ENCODE results near the gene TMEM38A.
"Not testable (repeated sequence)": the region's sequence is repeated elsewhere in the genome, so short reads cannot be mapped to it uniquely, and the experiment has no call there.

The TMEM38A gene

DNA sequence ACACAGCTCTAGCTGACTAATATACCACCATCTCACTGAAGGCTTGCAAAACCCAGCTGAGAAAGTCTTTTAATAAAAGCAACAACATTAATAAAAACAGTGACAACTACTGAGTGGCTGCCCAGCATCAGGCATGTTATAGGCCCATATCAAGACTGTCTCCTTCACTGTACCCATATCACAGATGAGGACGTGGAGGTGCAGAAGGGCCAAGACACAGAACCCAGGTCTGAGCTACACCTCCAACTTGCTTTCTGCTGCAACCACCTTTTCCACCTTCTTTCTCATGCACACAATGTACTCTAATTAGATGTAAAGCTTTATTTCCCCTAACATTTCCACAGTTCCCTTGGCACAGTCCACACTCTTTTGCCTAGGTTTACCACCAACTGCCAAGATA is 22.3 kb upstream of the TMEM38A start:
- DNase-seq (ENCODE audit: low read depth) = no peak

DNA sequence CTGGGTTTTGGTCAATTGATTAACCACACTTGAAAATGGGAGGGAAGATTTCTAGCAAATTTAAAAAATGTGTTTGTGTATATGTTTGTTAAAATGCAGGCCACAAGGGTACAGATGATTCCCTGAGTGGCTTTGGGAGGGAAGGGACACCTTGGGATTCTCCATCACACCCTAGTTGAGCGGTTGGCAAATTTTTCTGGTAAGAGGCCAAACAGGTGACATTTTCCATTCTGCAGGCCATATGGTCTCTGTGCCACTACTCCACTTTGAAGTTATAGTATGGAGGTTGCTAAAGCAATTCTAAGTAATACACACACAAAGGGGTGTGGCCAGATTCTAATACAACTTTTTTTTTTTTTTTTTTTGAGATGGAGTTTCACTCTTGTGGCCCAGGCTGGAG is 20.0 kb upstream of the TMEM38A start:
- no peak for DNase-seq (ENCODE audit: low read depth)

DNA sequence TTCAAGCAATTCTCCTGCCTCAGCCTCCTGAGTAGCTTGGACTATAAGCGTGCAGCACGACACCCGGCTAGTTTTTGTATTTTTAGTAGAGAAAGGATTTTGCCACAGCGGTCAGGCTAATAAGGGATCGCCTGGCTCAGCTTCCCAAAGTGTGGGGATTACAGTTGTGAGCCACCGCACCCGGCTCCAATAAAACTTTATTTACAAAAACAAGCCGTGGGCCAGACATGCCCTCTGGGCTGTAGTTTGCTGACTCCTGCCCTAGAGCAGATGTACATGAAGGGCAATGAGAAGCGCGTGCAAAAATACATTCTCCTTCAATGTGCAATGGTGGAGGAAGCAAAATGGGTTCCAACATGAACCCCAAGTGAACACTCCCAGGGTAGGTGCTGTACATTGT is 19.2 kb upstream of the TMEM38A start:
- DNase-seq (ENCODE audit: low read depth) = no peak

DNA sequence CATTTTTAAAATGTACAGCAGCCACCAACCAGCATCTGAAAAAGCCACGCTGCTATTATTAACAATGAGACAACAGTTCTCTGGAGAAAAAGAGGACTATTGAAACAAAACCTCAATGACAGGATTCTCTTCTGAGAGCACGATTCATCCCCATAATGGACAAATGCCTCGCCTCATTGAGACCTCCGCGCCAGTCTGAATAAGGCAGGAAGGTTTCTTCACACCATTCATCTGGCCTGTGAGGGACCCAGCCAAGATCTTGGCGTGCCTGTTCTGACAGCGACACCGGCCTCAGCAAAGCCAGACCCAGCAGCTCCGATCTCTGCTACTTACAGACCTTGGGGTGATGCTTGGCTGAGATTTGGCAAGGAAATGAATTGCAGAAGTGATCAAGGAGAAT is 15.8 kb upstream of the TMEM38A start:
- no peak for DNase-seq (ENCODE audit: low read depth)

DNA sequence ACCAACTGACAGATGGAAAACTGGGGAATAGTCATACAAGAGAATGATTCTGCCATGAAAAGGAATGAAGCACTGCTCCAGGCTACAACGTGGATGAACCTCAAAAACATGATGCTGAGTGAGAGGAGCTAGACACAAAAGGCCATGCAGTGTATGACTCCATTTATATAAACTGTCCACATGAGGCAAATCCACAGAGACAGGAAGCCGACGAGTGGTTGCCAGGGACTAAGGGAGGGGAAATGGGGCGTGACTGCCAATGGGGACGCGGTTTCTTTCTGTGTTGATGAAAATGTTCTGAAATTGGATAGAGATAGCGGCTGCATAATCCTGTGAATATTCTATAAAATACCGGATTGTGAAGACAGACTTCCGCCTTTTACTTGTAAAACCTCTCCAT is 11.2 kb upstream of the TMEM38A start:
- no peak for DNase-seq (ENCODE audit: low read depth)

DNA sequence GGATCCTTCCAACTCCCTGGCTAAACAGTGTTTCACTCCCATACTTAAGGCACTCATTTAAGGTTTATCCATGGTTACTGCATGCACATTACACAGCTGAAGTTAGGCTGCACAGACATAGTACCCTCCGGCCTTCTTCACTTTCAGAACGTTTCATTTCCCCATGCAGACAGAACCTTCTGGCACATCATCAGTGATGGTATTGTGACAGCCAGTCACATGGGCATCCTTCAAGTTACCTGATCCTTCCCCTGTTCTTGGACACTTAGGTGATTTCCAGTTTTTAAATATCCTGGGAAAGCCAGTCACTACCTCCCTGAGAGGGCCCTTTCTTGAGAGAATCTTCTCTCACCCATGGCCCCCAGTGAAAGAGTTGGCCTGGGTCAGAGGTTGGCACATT is 10.1 kb upstream of the TMEM38A start:
- no peak for DNase-seq (ENCODE audit: low read depth)

DNA sequence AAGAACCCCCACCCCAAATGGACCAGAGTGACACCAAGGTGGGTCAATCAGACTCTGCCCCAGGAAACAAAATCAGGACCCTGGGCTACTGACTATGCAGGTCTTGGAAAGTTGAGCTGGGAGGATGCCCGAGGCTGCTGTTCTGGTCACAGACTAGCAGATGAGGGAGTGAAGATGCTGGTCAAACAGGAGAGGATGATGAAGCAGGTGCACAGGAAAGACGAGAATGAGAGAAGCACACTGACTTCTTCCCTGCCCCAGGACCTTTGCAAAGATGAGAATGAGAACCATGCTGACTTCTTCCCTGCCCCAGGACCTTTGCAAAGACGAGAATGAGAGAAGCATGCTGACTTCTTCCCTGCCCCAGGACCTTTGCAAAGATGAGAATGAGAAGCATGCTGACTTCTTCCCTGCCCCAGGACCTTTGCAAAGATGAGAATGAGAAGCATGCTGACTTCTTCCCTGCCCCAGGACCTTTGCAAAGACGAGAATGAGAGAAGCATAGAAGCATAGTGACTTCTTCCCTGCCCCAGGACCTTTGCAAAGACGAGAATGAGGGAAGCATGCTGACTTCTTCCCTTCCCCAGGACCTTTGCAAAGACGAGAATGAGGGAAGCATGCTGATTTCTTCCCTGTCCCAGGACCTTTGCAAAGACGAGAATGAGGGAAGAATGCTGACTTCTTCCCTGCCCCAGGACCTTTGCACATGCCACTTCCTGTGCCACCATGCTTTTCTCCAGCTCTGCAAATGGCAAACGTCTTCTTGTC is 9.3 kb upstream of the TMEM38A start:
- not testable (repeated sequence) for DNase-seq (ENCODE audit: low read depth)

DNA sequence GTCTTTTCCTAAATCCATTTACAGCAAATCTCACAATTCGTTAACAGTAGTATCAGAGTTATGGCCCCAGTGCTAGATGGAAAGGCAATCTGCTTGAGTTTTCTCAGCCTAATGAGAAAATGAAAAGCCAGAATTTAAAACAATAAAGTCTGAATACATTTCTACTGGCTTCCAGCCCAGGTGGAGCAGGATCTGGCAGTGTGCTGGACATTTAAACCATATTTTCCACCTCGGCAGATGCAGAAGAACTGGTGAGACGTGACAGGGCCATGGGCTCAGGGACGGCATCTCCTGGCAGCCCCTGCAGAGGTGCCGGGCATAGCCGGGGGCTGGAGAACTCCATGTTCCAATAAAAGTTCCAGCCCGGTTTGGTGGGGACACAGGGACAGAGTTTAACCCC is 8.1 kb upstream of the TMEM38A start:
- no peak for DNase-seq (ENCODE audit: low read depth)

DNA sequence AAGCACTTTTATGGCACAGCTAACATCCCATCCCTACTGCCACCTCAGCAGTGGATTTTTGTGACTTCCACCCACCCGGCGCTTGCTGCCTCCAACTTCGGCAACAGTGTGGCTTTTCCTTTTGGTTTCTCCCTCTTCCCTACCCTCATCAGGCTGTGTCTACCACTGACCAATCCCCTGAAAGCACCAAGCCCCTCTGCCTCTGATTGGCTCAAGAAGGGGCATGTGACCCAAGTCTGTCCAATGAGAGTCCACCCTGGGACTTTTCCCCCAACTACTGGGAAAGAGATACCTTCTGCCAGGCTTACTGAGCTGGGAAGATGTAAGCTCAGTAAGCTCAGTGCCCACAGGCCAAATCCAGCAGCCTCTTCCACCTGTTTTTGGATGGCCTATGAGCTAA is 6.8 kb upstream of the TMEM38A start:
- no peak for DNase-seq (ENCODE audit: low read depth)

DNA sequence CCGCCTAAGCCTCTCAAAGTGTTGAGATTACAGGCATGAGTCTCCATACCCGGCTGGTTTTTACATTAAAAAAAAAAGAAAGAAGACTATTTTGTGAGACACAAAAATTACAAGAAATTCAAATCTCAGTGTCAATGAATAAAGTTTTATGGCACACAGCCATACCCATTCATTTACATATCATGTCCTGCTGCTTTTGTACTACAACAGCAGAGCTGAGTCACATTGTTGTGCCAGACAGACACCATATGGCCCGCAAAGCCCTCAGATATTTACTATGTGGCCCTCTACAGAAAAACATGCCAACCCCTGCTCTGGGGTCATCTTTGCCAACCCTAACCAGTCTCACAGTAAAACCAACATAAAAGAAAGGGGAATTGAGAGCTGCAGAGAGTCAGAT is 6.3 kb upstream of the TMEM38A start:
- no peak for DNase-seq (ENCODE audit: low read depth)

DNA sequence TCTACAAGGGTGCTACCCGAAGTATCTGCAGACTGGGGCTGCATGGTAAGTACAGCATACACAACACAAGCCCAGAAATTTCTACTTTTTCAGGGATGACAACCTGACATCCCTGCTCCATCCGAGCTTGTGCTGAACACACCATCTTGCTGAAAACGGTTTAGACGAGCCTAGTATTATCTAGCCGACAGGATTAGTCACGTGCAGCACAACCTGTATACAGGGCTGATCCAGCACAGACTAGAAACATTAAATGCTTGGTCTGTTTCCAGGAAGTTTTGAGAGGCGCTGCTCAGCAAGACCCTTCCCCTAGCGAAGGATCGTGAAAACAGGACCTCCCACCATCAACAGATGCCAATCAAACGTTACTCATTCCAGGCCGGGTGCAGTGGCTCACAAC is 5.2 kb upstream of the TMEM38A start:
- DNase-seq (ENCODE audit: low read depth) = no peak

DNA sequence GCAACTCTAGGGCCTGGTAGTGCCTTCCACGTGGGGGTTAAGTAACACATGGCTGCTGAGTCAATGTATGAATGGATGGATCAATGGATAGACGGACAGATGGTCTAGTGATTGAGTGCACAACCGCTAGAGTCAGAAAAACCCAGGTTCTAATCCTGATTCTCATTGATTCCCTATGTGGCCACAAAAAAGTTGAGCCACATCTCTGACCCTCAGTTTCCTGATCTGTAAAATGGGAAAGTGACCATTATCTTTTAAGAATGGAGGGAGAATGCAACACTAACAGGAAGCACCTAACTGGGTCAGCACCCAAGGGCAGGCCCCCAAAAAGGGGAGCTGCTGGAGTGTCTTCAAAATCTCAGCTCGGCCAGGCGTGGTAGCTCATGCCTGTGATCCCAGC is 3.6 kb upstream of the TMEM38A start:
- DNase-seq (ENCODE audit: low read depth) = no peak

DNA sequence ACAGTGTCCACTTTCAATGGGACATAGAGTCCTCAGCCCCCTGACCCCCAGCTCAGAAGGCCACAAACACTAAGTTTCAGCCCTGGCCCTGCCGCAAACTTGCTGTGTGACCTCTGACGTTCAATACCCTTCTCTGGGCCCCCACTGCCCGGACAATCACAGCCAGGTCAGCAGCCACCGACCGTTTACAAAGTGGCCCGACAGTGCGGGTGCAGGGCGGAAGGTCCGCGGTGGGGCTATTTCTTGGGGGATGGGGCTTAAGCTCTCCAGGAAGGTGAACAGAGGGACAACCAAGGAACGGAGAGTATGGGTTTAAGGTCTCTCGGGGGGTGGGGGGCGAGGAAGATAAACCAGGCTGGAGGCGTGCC is 1.5 kb upstream of the TMEM38A start:
- DNase-seq (ENCODE audit: low read depth) = no peak

DNA sequence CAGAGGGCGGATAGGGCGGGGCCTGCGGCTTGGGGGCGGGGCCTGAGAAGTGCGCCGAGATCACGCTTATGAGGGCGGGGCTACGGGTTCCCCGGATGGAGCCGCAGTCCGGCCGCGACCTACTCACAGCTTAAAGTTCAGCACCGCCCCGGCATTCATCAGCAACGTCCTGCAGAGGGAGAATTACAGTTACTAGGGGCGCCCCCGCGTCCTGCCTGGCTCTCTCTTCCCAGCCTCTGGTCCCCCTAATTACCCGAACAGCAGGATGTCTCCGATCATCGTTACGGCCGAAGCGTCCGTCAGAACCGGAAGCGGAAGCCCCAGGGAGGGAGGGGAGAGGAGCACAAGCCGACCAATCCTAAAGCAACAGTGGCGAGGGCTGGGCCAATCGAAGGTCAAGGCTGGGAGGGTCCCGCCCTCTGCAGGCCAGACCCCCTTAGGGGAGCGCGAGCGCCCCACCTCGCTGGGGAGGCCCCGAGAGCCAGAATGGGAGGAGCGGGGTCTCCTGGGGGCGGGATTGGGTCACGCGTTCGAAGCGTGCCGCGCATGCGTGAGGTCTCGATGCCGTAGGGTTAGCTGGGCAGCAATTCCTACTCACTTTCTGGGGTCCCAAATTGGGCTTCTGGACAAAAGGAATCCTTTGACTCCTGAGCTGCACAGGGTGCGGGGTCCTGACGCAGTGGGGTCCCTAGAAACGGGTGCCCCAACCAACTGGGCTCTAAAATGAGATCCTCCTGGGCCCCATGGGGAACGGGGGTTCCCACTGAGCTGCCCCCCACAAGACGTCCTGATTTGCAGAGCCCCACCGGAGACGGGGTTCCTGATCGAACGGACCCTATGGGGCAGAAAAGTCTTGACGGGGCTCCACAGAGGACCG is 869 bp upstream of the TMEM38A start, which contains the start of gene SMIM7:
Gene SMIM7, minus strand, starts transcription at position 313 of the 877 bp plus-strand sequence. Its CDS starts 34 bp downstream, at position 279.
- peak; percentile 97 for DNase-seq (ENCODE audit: low read depth)

DNA sequence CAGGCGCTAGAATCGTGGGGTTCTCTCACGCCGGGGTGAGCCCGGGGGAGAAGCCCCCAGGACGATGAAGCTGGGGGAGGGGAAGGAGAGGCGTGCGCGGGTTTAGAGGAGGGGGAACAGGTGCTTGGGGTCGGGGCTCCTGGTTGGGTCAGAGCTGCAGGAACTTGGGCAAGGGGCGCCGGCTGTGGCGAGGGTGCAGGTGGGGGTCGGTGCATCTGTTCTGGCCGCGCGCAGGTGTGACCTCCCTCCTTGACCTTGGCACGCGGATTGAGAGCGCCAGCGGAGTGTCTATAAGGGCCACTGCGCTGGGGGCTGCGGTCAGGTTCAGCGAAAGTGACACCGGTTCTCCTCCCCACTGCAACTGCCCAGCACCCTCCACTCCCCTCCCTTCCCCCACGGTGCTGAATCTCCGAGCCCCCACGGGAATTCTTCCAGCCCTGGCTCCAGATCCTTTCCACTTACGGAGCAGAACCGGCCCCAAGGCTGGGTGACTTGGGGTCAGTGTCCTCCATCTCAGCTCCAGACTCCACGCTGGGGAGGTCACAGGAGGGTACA is 618 bp downstream of the TMEM38A start:
- DNase-seq (ENCODE audit: low read depth) = no peak

DNA sequence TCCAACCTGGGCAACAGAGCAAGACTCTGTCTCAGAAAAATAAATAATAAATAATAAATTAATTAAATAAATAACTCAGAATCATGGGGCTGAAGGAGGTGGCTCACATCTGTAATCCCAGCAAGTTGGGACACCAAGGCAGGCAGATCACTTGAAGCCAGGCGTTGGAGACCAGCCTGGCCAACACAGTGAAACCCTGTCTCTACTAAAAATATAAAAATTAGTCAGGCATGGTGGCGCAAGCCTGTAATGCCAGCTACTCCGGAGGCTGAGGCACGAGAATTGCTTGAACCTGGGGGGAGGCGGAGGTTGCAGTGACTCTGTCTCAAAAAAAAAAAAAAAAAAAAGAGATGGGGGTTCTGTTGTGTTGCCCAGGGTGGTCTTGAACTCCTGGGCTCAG is 7.2 kb downstream of the TMEM38A start:
- DNase-seq (ENCODE audit: low read depth) = no peak

DNA sequence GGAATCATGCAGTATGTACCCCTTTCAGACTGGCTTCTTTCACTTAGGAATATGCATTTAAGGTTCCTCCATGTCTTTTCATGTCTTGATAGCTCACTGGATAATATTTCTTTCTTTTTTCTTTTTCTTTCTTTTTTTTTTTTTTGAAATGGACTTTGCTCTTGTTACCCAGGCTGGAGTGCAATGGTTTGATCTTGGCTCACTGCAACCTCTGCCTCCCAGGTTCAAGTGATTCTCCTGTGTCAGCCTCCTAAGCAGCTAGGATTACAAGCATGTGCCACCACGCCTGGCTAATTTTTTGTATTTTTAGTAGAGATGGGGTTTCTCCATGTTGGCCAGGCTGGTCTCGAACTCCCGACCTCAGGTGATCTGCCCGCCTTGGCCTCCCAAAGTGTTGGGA is 7.8 kb downstream of the TMEM38A start:
- not testable (repeated sequence) for DNase-seq (ENCODE audit: low read depth)

DNA sequence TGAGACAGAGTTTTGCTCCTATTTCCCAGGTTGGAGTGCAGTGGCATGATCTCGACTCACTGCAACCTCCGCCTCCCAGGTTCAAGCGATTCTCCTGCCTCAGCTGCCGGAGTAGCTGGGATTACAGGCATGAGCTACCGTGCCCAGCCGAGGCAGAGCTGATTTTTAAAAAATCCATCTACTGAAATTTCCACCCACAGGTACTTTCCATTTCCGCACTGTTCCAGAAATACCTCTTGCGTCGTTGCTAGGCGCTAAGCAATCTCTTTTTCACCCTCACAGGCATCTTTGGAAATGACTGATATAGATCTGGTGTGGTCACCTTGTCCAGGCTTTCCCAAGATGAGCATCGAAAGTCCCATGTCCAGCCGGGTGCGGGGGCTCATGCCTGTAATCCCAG is 9.4 kb downstream of the TMEM38A start:
- no peak for DNase-seq (ENCODE audit: low read depth)

DNA sequence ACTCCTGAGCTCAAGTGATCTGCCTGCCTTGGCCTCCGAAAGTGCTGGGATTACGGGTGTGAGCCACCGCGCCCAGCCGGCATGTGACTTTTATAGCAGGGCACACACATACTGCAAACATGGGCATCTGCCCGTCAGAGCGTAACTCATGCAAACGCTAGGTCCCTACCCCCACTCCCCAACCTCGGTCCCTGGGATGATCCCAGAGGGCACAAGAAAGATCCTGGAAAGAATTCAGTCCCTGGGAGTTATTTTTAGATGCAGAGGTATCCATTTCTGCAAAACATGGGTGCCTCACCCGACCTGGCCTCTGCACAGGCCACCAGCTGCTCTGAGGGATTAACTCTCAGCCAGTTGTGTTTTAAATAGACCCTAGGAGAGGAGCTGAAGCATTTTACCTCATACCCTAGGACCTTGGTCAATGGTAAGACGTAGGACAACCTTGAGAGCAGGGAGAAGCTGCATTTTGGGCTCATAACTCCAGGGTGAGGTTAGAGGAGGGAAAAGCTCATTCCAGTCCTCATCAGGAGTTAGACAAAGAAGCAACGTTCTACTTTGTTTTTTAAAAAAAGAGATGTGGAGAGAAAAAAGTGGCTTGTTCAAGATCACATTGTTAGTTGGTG is 10.8 kb downstream of the TMEM38A start:
- DNase-seq (ENCODE audit: low read depth) = no peak

DNA sequence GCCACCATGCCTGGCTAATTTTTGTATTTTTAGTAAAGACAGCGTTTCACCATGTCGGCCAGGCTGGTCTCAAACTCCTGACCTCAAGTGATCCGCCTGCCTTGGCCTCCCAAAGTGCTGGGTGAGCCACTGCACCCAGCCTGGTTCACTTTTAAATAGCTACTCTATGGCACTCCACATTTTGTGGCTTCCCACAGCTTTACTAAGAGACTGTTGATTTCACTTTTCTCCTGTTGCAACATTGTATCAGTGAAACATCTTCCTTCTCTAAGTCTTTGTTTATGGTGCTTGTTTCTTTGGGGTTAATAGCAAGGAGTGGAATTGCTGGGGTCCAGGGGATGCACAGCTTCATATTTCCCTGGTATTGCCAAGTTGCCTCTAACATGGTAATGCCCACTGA is 12.3 kb downstream of the TMEM38A start:
- DNase-seq (ENCODE audit: low read depth) = no peak

DNA sequence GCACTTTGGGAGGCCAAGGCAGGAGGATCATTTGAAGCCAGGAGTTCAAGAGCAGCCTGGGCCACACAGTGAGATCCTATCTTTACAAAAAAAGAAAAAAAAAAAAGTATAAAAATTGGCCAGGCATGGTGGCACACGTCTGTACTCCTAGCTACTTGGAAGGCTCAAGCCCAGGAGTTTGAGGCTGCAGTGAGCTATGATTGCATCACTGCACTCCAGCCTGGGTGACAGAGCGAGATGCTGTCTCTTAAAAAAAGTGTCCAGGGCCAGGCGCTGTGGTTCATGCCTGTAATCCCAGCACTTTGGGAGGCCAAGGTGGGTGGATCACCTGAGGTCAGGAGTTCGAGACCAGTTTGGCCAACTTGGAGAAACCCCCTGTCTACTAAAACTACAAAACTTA is 12.9 kb downstream of the TMEM38A start:
- DNase-seq (ENCODE audit: low read depth) = not testable (repeated sequence)

DNA sequence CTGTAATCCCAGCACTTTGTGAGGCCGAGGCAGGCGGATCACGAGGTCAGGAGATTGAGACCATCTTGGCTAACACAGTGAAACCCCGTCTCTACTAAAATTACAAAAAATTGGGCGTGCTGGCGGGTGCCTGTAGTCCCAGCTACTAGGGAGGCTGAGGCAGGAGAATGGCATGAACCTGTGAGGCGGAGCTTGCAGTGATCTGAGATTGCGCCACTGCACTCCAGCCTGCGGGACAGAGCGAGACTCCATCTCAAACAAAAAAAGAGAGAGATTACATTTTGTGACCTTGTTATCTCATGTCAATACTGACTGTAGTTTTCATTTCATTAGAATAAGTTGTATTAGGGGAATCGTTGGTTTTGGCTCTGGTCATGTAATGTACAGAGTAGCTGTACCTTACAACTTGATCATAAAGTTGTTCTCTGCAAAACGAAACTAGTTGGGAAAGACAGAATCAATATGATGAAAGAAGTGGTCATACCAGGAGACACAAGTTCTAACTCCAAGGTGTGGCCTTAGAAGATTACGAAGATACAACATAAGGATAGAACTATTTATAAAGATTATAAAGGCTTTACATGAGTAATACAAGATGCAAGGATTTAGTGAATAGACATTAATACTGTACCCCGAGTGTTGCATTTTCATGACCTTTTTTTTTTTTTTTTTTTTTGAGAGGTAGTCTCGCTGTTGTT is 15.3 kb downstream of the TMEM38A start:
- DNase-seq (ENCODE audit: low read depth) = no peak
